K562 (cell line): ENCODE data around the gene FAM83G. TPM values are rescaled to one million over a fixed set of nuclear protein-coding genes. Genes with fewer than 3 reads are reported as not detected.
"Not testable (repeated sequence)": the region's sequence is repeated elsewhere in the genome, so short reads cannot be mapped to it uniquely, and the experiment has no call there.

Experiments
- ATAC-seq: fragments of 200-7000 bp; cut with Tn5 transposase; 3 replicates; pipeline ENCODE4 v1.9.1; 2020; ENCODE audit warnings: moderate library complexity
- BruUV-seq: library from RNA; stranded (reverse); fragments of 400-500 nt; replicated peaks from 2 replicates; lab custom pipeline; 2021; lab: Mats Ljungman, UMichigan
- CTCF ChIA-PET: fragments of 300-600 bp; formaldehyde crosslinking; extraction: SDS; loops from one replicate; lab custom pipeline; 2021; ENCODE audit warnings: low intra/inter-chr PET ratio; lab: Yijun Ruan, JAX
- POLR2A ChIA-PET: fragments of 300-600, 350-650 bp; sonication (Branson Sonifier 250); formaldehyde crosslinking; extraction: SDS; loops from one replicate; lab custom pipeline; 2021; ENCODE audit warnings: antibody characterized with exemption, inconsistent platforms; lab: Yijun Ruan, JAX
- DNase-seq, 4 experiments: peaks; one replicate each; pipeline versions ENCODE4 v3.0.0 to v3.0.0-alpha.2; 2011 to 2018; ENCODE audit warnings: low spot score in 3 of 4, mixed read lengths in 3 of 4; ENCODE audit errors: extremely low read depth in 1 of 4
- FAIRE-seq: peaks from 2 replicates; lab custom pipeline; 2011; peaks lifted over from hg19 to GRCh38; lab: Jason Lieb, UNC
- H2AFZ ChIP-seq: 2 replicates; pipeline ENCODE4 v1.6.0; 2011; ENCODE audit warnings: low read depth, low read length, control low read depth, inconsistent platforms
- H3K27ac ChIP-seq: fragments of 200-600 bp; 3 replicates; pipeline ENCODE4 v1.8.0; 2011; ENCODE audit warnings: low read depth, mild to moderate bottlenecking, control low read depth, inconsistent platforms, low read length, moderate library complexity, mixed read lengths; ENCODE audit errors: extremely low read depth
- H3K27me3 ChIP-seq, 2 experiments: fragments of 300-600 bp in 1 of 2; 2 replicates in 1 of 2; 3 replicates in 1 of 2; pipeline versions ENCODE4 v1.6.0 to v1.8.0; 2011; ENCODE audit warnings: inconsistent platforms in 2 of 2, low read length in 2 of 2, mild to moderate bottlenecking in 1 of 2, mixed read lengths in 1 of 2, moderate library complexity in 1 of 2; ENCODE audit not compliant: control insufficient read depth in 2 of 2, insufficient read depth in 2 of 2
- H3K36me3 ChIP-seq: fragments of 300-600 bp; 3 replicates; pipeline ENCODE4 v1.8.0; 2011; ENCODE audit warnings: mild to moderate bottlenecking, low read length, inconsistent platforms; ENCODE audit not compliant: control insufficient read depth, insufficient read depth
- H3K4me1 ChIP-seq, 2 experiments: fragments of 200-600 bp in 1 of 2; replicated peaks in 1 of 2; 2 replicates in 1 of 2; 3 replicates in 1 of 2; pipeline versions ENCODE4 v1.5.1 to v1.8.0; 2011; ENCODE audit warnings: inconsistent platforms in 2 of 2, low read length in 2 of 2, mild to moderate bottlenecking in 1 of 2, mixed read lengths in 1 of 2, moderate library complexity in 1 of 2; ENCODE audit not compliant: control insufficient read depth in 2 of 2, insufficient read depth in 2 of 2
- H3K4me2 ChIP-seq: 2 replicates; pipeline ENCODE4 v1.6.1; 2011; ENCODE audit warnings: low read length, control low read depth, inconsistent platforms, mixed read lengths; ENCODE audit not compliant: insufficient read depth
- H3K4me3 ChIP-seq: fragments of 200-600 bp; sonication (generic), shearing (Covaris generic); 2 replicates; pipeline ENCODE4 v1.5.1; 2016; ENCODE audit warnings: control low read depth, inconsistent platforms
- H3K79me2 ChIP-seq: fragments of 200-600 bp; 3 replicates; pipeline ENCODE4 v1.8.0; 2011; ENCODE audit warnings: low read length, inconsistent platforms; ENCODE audit not compliant: control insufficient read depth, insufficient read depth
- H3K9ac ChIP-seq, 2 experiments: 2 replicates each; pipeline versions ENCODE4 v1.6.0 to v1.6.1; 2011; ENCODE audit warnings: low read depth in 2 of 2, low read length in 2 of 2, control low read depth in 1 of 2, inconsistent platforms in 1 of 2, mild to moderate bottlenecking in 1 of 2, mixed read lengths in 1 of 2; ENCODE audit not compliant: insufficient read depth in 1 of 2
- H3K9me1 ChIP-seq: one replicate; pipeline ENCODE4 v1.6.0; 2011; ENCODE audit warnings: inconsistent platforms, mild to moderate bottlenecking, low read length, moderate library complexity; ENCODE audit not compliant: control insufficient read depth, insufficient read depth
- H3K9me3 ChIP-seq: replicated peaks from 2 replicates; pipeline ENCODE4 v1.5.1; 2011; ENCODE audit warnings: low read depth, low read length, inconsistent platforms; ENCODE audit not compliant: control insufficient read depth, insufficient read depth
- H4K20me1 ChIP-seq: replicated peaks from 2 replicates; pipeline ENCODE4 v1.6.1; 2011; ENCODE audit warnings: low read length, inconsistent platforms, mixed read lengths; ENCODE audit not compliant: control insufficient read depth, insufficient read depth
- WGBS: fragments of 100-300 bp; shearing (Covaris generic); methylation state at CpG from one replicate; pipeline ENCODE4 v1.1.6; 2016; ENCODE audit warnings: low coverage, mixed read lengths; ENCODE audit not compliant: insufficient coverage; ENCODE audit errors: missing lambda C conversion rate; 5-methylcytosine and 5-hydroxymethylcytosine counted together
- in situ Hi-C: fragments of 300-500 bp; cut with MboI; formaldehyde crosslinking; loops from 4 replicates; pipeline ENCODE4 v1.15.0; 2018; ENCODE audit warnings: inconsistent platforms, mixed read lengths
- intact Hi-C: fragments of 100-400 bp; cut with micrococcal nuclease; formaldehyde crosslinking; loops from 2 replicates; pipeline ENCODE4 v1.14.2; 2022
- polyA plus RNA-seq, 8 experiments: library from polyadenylated mRNA; depleted of rRNA in 4 of 8; stranded (reverse) in 5 of 8; unstranded in 3 of 8; fragments of >200 nt; fragmentation: Nextera tagmentation in 2 of 8; fragmentation: Illumina TruSeq in 1 of 8; extraction: Ambion mirVana in 2 of 8; extraction: Trizol in 1 of 8; gene quantifications; 2 replicates each; pipeline versions ENCODE4 v1.2.1 to v1.2.3, GENCODE V29; 2011 to 2014; ENCODE audit warnings: inconsistent platforms in 1 of 8, missing spikeins in 1 of 8
- total RNA-seq, 7 experiments: library from RNA; depleted of rRNA in 6 of 7; stranded (reverse); fragments of >200 nt in 6 of 7; fragmentation: Illumina TruSeq in 2 of 7; extraction: Trizol in 2 of 7; gene quantifications; 2 replicates each; pipeline versions ENCODE4 v1.2.1 to v1.2.3, GENCODE V29; 2011 to 2021; ENCODE audit warnings: low replicate concordance in 1 of 7
- TF ChIP-seq, protein P1 (sequence below), 3 experiments: IDR thresholded peaks in 2 of 3; conservative IDR thresholded peaks in 1 of 3; 2 replicates each; pipeline ENCODE4 v1.5.1; 2011 to 2012; ENCODE audit warnings: low read length in 3 of 3, mild to moderate bottlenecking in 3 of 3, control low read depth in 2 of 3, improper control_type of control experiment in 1 of 3, inconsistent platforms in 1 of 3, low read depth in 1 of 3, mixed read lengths in 1 of 3, moderate library complexity in 1 of 3; ENCODE audit not compliant: insufficient read depth in 2 of 3

Gene FAM83G
- total and polyA plus RNA-seq, 9 of the 15 experiments (the other 6 are each of a cell fraction or from before 2014, with no cell fraction given), result 0.04 to 10.3 (median 4.5) TPM; not detected in 1

DNA sequence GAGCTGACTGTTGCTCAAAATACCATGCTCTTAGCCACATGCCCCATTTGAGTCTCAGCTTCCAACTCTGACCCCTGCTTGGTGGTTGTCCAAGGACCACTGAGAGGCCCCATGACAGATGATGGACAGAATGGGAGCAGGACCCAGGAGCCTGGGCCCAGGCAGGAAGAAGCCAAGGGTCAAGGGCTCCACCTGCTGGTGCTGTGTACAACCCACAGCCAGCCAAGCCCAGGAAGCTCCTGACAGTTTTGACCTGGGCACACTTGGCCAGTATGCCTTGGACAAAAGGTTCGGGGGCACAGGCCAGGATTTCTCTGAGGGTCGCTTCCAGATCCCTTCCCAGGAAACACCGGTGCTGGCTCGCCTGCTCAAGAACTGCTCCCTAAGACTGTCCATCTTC lies 27.2 kb upstream of the FAM83G start:
- POLR2A ChIA-PET, H3K9ac ChIP-seq, CTCF ChIA-PET, H3K27me3 ChIP-seq, intact Hi-C loops: not testable (repeated sequence)
- no CpG with 5 or more reads among the region's 4 CpGs for WGBS
- TF ChIP-seq, protein P1, sequence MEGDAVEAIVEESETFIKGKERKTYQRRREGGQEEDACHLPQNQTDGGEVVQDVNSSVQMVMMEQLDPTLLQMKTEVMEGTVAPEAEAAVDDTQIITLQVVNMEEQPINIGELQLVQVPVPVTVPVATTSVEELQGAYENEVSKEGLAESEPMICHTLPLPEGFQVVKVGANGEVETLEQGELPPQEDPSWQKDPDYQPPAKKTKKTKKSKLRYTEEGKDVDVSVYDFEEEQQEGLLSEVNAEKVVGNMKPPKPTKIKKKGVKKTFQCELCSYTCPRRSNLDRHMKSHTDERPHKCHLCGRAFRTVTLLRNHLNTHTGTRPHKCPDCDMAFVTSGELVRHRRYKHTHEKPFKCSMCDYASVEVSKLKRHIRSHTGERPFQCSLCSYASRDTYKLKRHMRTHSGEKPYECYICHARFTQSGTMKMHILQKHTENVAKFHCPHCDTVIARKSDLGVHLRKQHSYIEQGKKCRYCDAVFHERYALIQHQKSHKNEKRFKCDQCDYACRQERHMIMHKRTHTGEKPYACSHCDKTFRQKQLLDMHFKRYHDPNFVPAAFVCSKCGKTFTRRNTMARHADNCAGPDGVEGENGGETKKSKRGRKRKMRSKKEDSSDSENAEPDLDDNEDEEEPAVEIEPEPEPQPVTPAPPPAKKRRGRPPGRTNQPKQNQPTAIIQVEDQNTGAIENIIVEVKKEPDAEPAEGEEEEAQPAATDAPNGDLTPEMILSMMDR (IDR thresholded peaks at IDR 0.05 in 2 of 3, conservative IDR thresholded peaks at IDR 0.05 in 1 of 3; ENCODE audit: insufficient read depth in 2 of 3, low read depth in 1 of 3, low read length in 3 of 3), result peak in 2 of 3 experiments; percentile 25 to 37; a peak in 4 of 6 replicates
- TF ChIP-seq, all 486 proteins: peak for 1; not testable (repeated sequence) for 485
- DNase-seq, H4K20me1 ChIP-seq, H3K4me3 ChIP-seq, H3K4me1 ChIP-seq, H3K9me3 ChIP-seq, H3K9me1 ChIP-seq, H2AFZ ChIP-seq, BruUV-seq, H3K4me2 ChIP-seq, H3K36me3 ChIP-seq, H3K79me2 ChIP-seq, H3K27ac ChIP-seq, in situ Hi-C loops: not testable (repeated sequence)
- ATAC-seq (peak; percentile 98), FAIRE-seq (peak; percentile 80)

DNA sequence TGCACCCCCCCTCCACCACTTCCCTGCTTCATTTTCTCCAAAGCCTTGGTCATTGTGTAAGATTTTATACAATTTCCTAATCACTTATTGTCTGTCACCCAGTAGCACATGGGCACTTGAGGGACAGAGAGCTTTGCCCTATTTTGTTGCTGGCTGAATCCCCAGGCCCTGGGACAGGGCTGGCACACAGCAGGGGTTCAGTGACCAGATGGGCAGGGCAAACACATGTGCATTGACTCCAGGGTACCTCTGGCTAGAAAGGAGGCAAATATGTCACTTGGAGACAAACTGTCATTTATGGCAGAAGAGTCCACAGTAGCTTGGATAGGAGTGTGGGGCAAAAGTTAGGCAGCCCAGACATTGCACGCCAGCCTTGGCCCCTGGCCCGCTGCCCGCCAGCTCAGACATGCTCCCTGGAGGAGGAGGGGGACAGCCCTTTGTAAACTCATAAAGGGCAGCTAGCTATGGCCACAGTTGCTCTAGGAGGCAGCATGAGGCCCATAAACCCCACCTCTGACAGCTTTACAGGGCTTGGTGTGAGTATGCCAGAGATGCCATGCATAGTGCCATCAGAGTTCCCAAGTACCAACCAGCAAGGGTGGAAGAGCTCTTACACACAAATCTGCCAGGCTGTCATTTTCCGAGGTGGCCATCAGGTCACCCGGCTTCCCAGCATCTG lies 26.3 kb upstream of the FAM83G start:
- H2AFZ ChIP-seq, FAIRE-seq, H3K4me1 ChIP-seq, ATAC-seq, H3K36me3 ChIP-seq, H4K20me1 ChIP-seq, in situ Hi-C loops, H3K9me3 ChIP-seq, H3K27ac ChIP-seq, CTCF ChIA-PET, BruUV-seq, intact Hi-C loops, DNase-seq, H3K27me3 ChIP-seq, H3K4me3 ChIP-seq, H3K79me2 ChIP-seq, H3K9me1 ChIP-seq, H3K9ac ChIP-seq, POLR2A ChIA-PET, H3K4me2 ChIP-seq: not testable (repeated sequence)
- WGBS, result no CpG with 5 or more reads among the region's 5 CpGs

DNA sequence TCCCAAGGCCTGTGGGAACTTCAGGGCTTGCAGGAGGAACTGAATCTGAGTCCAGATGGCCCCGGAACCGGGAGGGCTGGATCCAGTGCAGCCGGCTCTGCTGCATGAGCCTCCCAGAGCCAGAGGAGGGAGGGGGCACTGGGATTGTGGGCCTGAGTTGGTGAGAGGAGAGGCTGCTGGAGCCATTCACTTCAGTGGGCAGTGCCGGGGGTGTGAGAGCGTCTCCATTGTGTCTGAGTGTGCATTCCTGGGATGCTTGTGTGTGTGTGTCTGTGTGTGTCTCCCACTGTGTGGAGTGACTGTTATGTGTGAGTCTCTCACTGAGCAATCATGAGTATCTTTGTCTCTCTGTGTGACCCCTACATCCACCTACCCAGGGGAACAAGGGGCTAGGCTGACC lies 25.2 kb upstream of the FAM83G start:
- in situ Hi-C loops, result loop anchor here (5.0 kb wide), 1 partner anchor 118 kb away; no protein-coding TSS in a partner anchor
- CTCF ChIA-PET, BruUV-seq, POLR2A ChIA-PET, H3K9me3 ChIP-seq, FAIRE-seq, H3K36me3 ChIP-seq, H4K20me1 ChIP-seq, H3K27me3 ChIP-seq, H3K79me2 ChIP-seq, H3K27ac ChIP-seq, H3K9me1 ChIP-seq, DNase-seq, H2AFZ ChIP-seq, H3K4me3 ChIP-seq, H3K4me2 ChIP-seq, H3K9ac ChIP-seq, intact Hi-C loops, ATAC-seq, H3K4me1 ChIP-seq: not testable (repeated sequence)
- WGBS, result no CpG with 5 or more reads among the region's 5 CpGs
